GM12878 (cell line): ENCODE data around the gene AFG1L. TPM values are rescaled to one million over a fixed set of nuclear protein-coding genes. Genes with fewer than 3 reads are reported as not detected.

Source experiments
- ATAC-seq: fragments of 200-7000 bp; cut with Tn5 transposase; 3 replicates; pipeline ENCODE4 v1.9.1; 2020; ENCODE audit warnings: mild to moderate bottlenecking, moderate library complexity
- BruUV-seq: library from RNA; stranded (reverse); fragments of 400-500 nt; replicated peaks from 2 replicates; lab custom pipeline; 2021; lab: Mats Ljungman, UMichigan
- CTCF ChIA-PET: fragments of 300-600 bp; sonication (Branson Sonifier 250); formaldehyde crosslinking; extraction: SDS; loops from one replicate; lab custom pipeline; 2021; ENCODE audit warnings: inconsistent platforms; lab: Yijun Ruan, JAX
- POLR2A ChIA-PET: fragments of 350-600 bp; formaldehyde crosslinking; extraction: SDS; loops from one replicate; lab custom pipeline; 2021; ENCODE audit warnings: inconsistent platforms; lab: Charles Lee
- RAD21 ChIA-PET: fragments of 300-600 bp; sonication (Branson Sonifier 250); formaldehyde crosslinking; loops from one replicate; lab custom pipeline; 2023; ENCODE audit warnings: antibody characterized with exemption; ENCODE audit not compliant: unreplicated experiment; lab: Charles Lee
- SMC1A ChIA-PET: fragments of 300-600 bp; sonication (Branson Sonifier 250); formaldehyde crosslinking; loops from one replicate; lab custom pipeline; 2023; ENCODE audit not compliant: unreplicated experiment, uncharacterized antibody; lab: Charles Lee
- DNase-seq: peaks from one replicate; pipeline ENCODE4 v3.0.0-alpha.2; 2011; ENCODE audit warnings: low read depth, low spot score
- FAIRE-seq: peaks from 3 replicates; lab custom pipeline; 2011; peaks lifted over from hg19 to GRCh38; lab: Jason Lieb, UNC
- H2AFZ ChIP-seq: 2 replicates; pipeline ENCODE4 v1.6.0; 2011; ENCODE audit warnings: low read depth, low read length, control low read depth; ENCODE audit not compliant: control insufficient read depth
- H3K27ac ChIP-seq: 2 replicates; pipeline ENCODE4 v1.5.1; 2011; ENCODE audit warnings: control low read depth; ENCODE audit not compliant: control insufficient read depth, insufficient read depth
- H3K27me3 ChIP-seq, 2 experiments: replicated peaks in 1 of 2; 2 replicates each; pipeline versions ENCODE4 v1.6.0 to v1.6.1; 2011; ENCODE audit warnings: low read length in 1 of 2; ENCODE audit not compliant: control insufficient read depth in 2 of 2, insufficient read depth in 2 of 2
- H3K36me3 ChIP-seq, 2 experiments: 2 replicates each; pipeline ENCODE4 v1.5.1; 2011; ENCODE audit warnings: low read length in 1 of 2; ENCODE audit not compliant: control insufficient read depth in 2 of 2, insufficient read depth in 2 of 2
- H3K4me1 ChIP-seq: 2 replicates; pipeline ENCODE4 v1.6.1; 2011; ENCODE audit warnings: mild to moderate bottlenecking, low read length, moderate library complexity, mixed read lengths; ENCODE audit not compliant: control insufficient read depth, insufficient read depth
- H3K4me2 ChIP-seq: 2 replicates; pipeline ENCODE4 v1.6.0; 2011; ENCODE audit warnings: control low read depth; ENCODE audit not compliant: control insufficient read depth, insufficient read depth
- H3K4me3 ChIP-seq: fragments of 200-600 bp; sonication (generic); 2 replicates; pipeline ENCODE4 v1.5.1; 2016
- H3K79me2 ChIP-seq: 2 replicates; pipeline ENCODE4 v1.6.0; 2011; ENCODE audit warnings: low read length; ENCODE audit not compliant: control insufficient read depth, insufficient read depth
- H3K9ac ChIP-seq: 2 replicates; pipeline ENCODE4 v1.8.0; 2011; ENCODE audit warnings: low read length, control low read depth, mixed read lengths; ENCODE audit not compliant: control insufficient read depth, insufficient read depth
- H3K9me3 ChIP-seq: replicated peaks from 3 replicates; pipeline ENCODE4 v1.5.1; 2011; ENCODE audit warnings: mild to moderate bottlenecking, low read length; ENCODE audit not compliant: control insufficient read depth, insufficient read depth
- H4K20me1 ChIP-seq: 2 replicates; pipeline ENCODE4 v1.6.0; 2011; ENCODE audit not compliant: control insufficient read depth, insufficient read depth
- ATF7 ChIP-seq: fragments of 450-650 bp; IDR thresholded peaks from 2 replicates; pipeline ENCODE4 v1.6.1; 2016; ENCODE audit warnings: low read depth, mild to moderate bottlenecking
- EZH2 ChIP-seq: IDR thresholded peaks from 2 replicates; pipeline ENCODE4 v1.6.1; 2012; ENCODE audit warnings: low read depth, mild to moderate bottlenecking, control low read depth, inconsistent platforms, low read length, borderline replicate concordance; ENCODE audit not compliant: control insufficient read depth
- IRF5 ChIP-seq: fragments of 450-650 bp; IDR thresholded peaks from 2 replicates; pipeline ENCODE4 v1.6.1; 2017; ENCODE audit warnings: borderline replicate concordance
- PBX3 ChIP-seq: IDR thresholded peaks from 2 replicates; pipeline ENCODE4 v1.6.1; 2011; ENCODE audit warnings: mild to moderate bottlenecking, low read depth, low read length, moderate library complexity; ENCODE audit not compliant: insufficient replicate concordance
- YBX1 ChIP-seq: fragments of 450-650 bp; IDR thresholded peaks from 2 replicates; pipeline ENCODE4 v1.6.1; 2016; ENCODE audit warnings: antibody characterized with exemption
- WGBS: methylation state at CpG from one replicate; pipeline ENCODE4 v1.1.6; 2016; ENCODE audit warnings: low lambda C conversion rate; ENCODE audit not compliant: insufficient replicate concordance, insufficient coverage; ENCODE audit errors: missing lambda C conversion rate; 5-methylcytosine and 5-hydroxymethylcytosine counted together
- in situ Hi-C: fragments of 300-500 bp; cut with MboI; formaldehyde crosslinking; loops from 9 replicates; pipeline ENCODE4 v1.14.3; 2018; ENCODE audit warnings: mixed read lengths
- intact Hi-C: fragments of 100-400 bp; cut with micrococcal nuclease; formaldehyde crosslinking; loops from one replicate; pipeline ENCODE4 v1.14.2; 2022; ENCODE audit not compliant: unreplicated experiment
- polyA plus RNA-seq, 11 experiments: library from polyadenylated mRNA; depleted of rRNA in 4 of 11; unstranded in 6 of 11; stranded (reverse) in 5 of 11; fragments of >200 nt; fragmentation: Nextera tagmentation in 4 of 11; fragmentation: Illumina TruSeq in 1 of 11; extraction: Ambion mirVana in 4 of 11; extraction: Trizol in 1 of 11; gene quantifications; 1 replicate in 1 of 11; 2 replicates in 10 of 11; pipeline versions ENCODE4 v1.2.1 to v1.2.3, GENCODE V29; 2011 to 2016; ENCODE audit warnings: inconsistent platforms in 2 of 11, missing spikeins in 2 of 11, low read depth in 1 of 11
- total RNA-seq, 4 experiments: library from RNA; depleted of rRNA in 3 of 4; stranded (reverse); fragments of >200 nt in 3 of 4; fragmentation: Illumina TruSeq in 1 of 4; extraction: Trizol in 1 of 4; gene quantifications; 2 replicates each; pipeline versions ENCODE4 v1.2.1 to v1.2.3, GENCODE V29; 2013 to 2021

AFG1L gene
- total and polyA plus RNA-seq, 10 of the 15 experiments (the other 5 are each of a cell fraction or from before 2014, with no cell fraction given): 2.3 to 9.0 (median 4.3) TPM

GRCh38 chr6:108568101-108568500 lies 273.2 kb downstream of the AFG1L start:
- ATAC-seq (no peak), FAIRE-seq (no peak), DNase-seq (no peak)
- ChIA-PET RAD21 (interaction anchor here (0.6 to 2.0 kb wide), 2 partner anchors 25 to 550 kb away, joined by 3 to 7 read pairs; no protein-coding TSS in a partner anchor), SMC1A (interaction anchor here (0.6 to 2.0 kb wide), 5 partner anchors 14 to 215 kb away, joined by 3 to 6 read pairs (median 4); no protein-coding TSS in a partner anchor), POLR2A (interaction anchor here (0.9 kb wide), 1 partner anchor 30 kb away, joined by 3 read pairs; no protein-coding TSS in a partner anchor), CTCF (interaction anchor here (0.7 to 1.7 kb wide), 5 partner anchors 26 to 1665 kb away, joined by 3 to 8 read pairs (median 3); no protein-coding TSS in a partner anchor)
- Histone ChIP-seq H3K4me2 (no peak overlapping the region), H3K79me2 (peaks cover 29% of the 10 kb centered on the region), H4K20me1 (peaks cover 4% of the 10 kb centered on the region), H2AFZ (no peak overlapping the region), H3K27ac (no peak overlapping the region), H3K9ac (no peak overlapping the region), H3K27me3 (no peaks in the 10 kb centered on the region), H3K36me3 (peaks cover 0 to 13% of the 10 kb centered on the region in 2 experiments; a peak in 2 of 4 replicates), H3K4me3 (no peak overlapping the region), H3K9me3 (no peaks in the 10 kb centered on the region), H3K4me1 (peaks cover 28% of the 10 kb centered on the region)
- WGBS: 98% methylated on average over 4 of the region's 5 CpGs
- in situ Hi-C loops: no loop called here
- no peak for TF ChIP-seq EZH2
- TF ChIP-seq YBX1: no peak
- no peak for TF ChIP-seq ATF7
- no peak for TF ChIP-seq PBX3
- no peak for TF ChIP-seq IRF5
- TF ChIP-seq, all 136 proteins: peak for 0
- intact Hi-C loops: no loop called here
- no TSS peak for BruUV-seq
